Erythroblast (primary cell): Measurements from ENCODE around the gene ADK.

Source experiments
- GATA1 ChIP-seq: IDR thresholded peaks from 2 replicates; pipeline ENCODE4 v1.6.1; 2011; ENCODE audit warnings: low read depth, mild to moderate bottlenecking, control low read depth, low read length, moderate library complexity
- POLR2A ChIP-seq: IDR thresholded peaks from 2 replicates; pipeline ENCODE4 v1.6.1; 2011; ENCODE audit warnings: mild to moderate bottlenecking, low read length

- TF ChIP-seq POLR2A (no peak), GATA1 (no peak)
Observed at GRCh38 chr10:74718208-74718607, 567.2 kb downstream of the ADK start.
